ENCODE results near the gene EMC8. TPM values are rescaled to one million over a fixed set of nuclear protein-coding genes. Genes with fewer than 3 reads are reported as not detected.

The EMC8 gene
- total and polyA plus RNA-seq, 2 of the 8 experiments (the other 6 are each of a cell fraction or from before 2014, with no cell fraction given): 52.2 to 69.7 TPM

GRCh38 chr16:85826686-85827247 lies 27.4 kb upstream of the EMC8 start (continued):
- TF ChIP-seq TAF7 (optimal IDR thresholded peaks at IDR 0.05; ENCODE audit: borderline replicate concordance, low read depth, low read length) (no peak), SIRT6 (IDR thresholded peaks at IDR 0.05; ENCODE audit: low read length) (no peak), USF2 (IDR thresholded peaks at IDR 0.05; ENCODE audit: low read length) (no peak), EGR1 (IDR thresholded peaks at IDR 0.05; ENCODE audit: borderline replicate concordance, low read depth, low read length) (no peak), SP1 (IDR thresholded peaks at IDR 0.05; ENCODE audit: low read depth, low read length) (no peak), PHF8 (conservative IDR thresholded peaks at IDR 0.05; ENCODE audit: low read depth, low read length) (no peak), KDM1A (IDR thresholded peaks at IDR 0.05; ENCODE audit: borderline replicate concordance, low read length) (no peak), POU5F1 (IDR thresholded peaks at IDR 0.05; ENCODE audit: low read depth, low read length) (no peak)

Measured in H1 (cell line).